Gastroesophageal sphincter (tissue), 4 donors: ENCODE data around the gene ALDOC. TPM values are rescaled to one million over a fixed set of nuclear protein-coding genes. Genes with fewer than 3 reads are reported as not detected.

Experiments
- ATAC-seq: fragments of 150-250 bp; one replicate; pipeline ENCODE4 v1.9.1; 2016; ENCODE audit warnings: mild to moderate bottlenecking, moderate library complexity
- H3K27ac ChIP-seq, 4 donors: fragments of 200-600 bp; sonication (generic) in 3 of 4; 1 replicate in 3 of 4; 2 replicates in 1 of 4; pipeline ENCODE4 v1.5.1; 2016 to 2019
- H3K27me3 ChIP-seq: fragments of 200-600 bp; sonication (generic); one replicate; pipeline ENCODE4 v1.5.1; 2019
- H3K36me3 ChIP-seq, 2 donors: fragments of 200-600 bp; sonication (generic); one replicate each; pipeline ENCODE4 v1.5.1; 2019; ENCODE audit warnings: control low read depth in 1 of 2
- H3K4me1 ChIP-seq, 3 donors: fragments of 200-600 bp; sonication (generic); 1 replicate in 2 of 3; 2 replicates in 1 of 3; pipeline ENCODE4 v1.5.1; 2016 to 2019; ENCODE audit warnings: control low read depth in 2 of 3
- H3K4me3 ChIP-seq, 2 donors: fragments of 200-600 bp; sonication (generic); one replicate each; pipeline ENCODE4 v1.5.1; 2019; ENCODE audit warnings: mild to moderate bottlenecking in 1 of 2, moderate library complexity in 1 of 2
- H3K9me3 ChIP-seq, 3 donors: fragments of 200-600 bp; sonication (generic); one replicate each; pipeline ENCODE4 v1.5.1; 2017 to 2019; ENCODE audit warnings: control low read depth in 2 of 3
- EP300 ChIP-seq: sonication (generic); formaldehyde crosslinking; IDR thresholded peaks from one replicate; pipeline ENCODE4 v1.6.1; 2017; ENCODE audit warnings: antibody characterized with exemption, mild to moderate bottlenecking
- POLR2A ChIP-seq, 2 donors: fragments of 450-650 bp; IDR thresholded peaks; one replicate each; pipeline ENCODE4 v1.6.1; 2017; ENCODE audit warnings: antibody characterized with exemption in 2 of 2, mild to moderate bottlenecking in 2 of 2, moderate library complexity in 1 of 2
- POLR2AphosphoS5 ChIP-seq: sonication (generic); formaldehyde crosslinking; IDR thresholded peaks from one replicate; pipeline ENCODE4 v1.6.1; 2017; ENCODE audit warnings: antibody characterized with exemption
- WGBS, 2 donors: methylation state at CpG; one replicate each; pipeline ENCODE4 v1.1.5; 2018; ENCODE audit warnings: low coverage in 1 of 2; 5-methylcytosine and 5-hydroxymethylcytosine counted together
- total RNA-seq, 4 donors: library from RNA; depleted of rRNA; stranded (reverse); fragments of >200 nt; gene quantifications; one replicate each; pipeline ENCODE4 v1.1.0, GENCODE V29; 2016
- TF ChIP-seq, protein P1 (sequence below), 4 experiments: fragments of 200-600 bp in 2 of 4; fragments of 450-650 bp in 2 of 4; sonication (generic) in 1 of 4; IDR thresholded peaks; one replicate each; pipeline ENCODE4 v1.5.1; 2017 to 2019; ENCODE audit warnings: antibody characterized with exemption in 4 of 4, mild to moderate bottlenecking in 2 of 4, moderate library complexity in 2 of 4

Gene ALDOC
- total RNA-seq, 4 donors from 2014 or later, result 29.1 to 46.5 (median 37.7) TPM

DNA sequence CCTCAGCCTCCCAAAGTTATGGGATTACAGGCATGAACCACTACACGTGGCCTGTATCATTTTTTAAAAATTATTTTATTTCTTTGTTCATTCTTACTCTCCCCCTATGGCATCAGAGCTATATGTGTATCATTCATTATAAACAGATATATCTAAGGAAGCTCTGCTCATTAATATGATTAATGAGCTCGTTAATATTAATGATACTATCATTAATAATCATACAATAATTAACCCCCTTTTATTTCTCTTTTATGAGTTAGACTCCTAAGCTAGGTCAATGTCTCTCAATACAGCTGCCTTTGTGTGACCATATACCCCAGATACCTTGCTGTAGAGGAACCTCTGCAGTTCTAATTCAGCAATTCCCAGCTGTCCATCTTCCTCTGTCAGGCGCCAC lies 41.8 kb upstream of the ALDOC start:
- Histone ChIP-seq H3K9me3 (no peaks in the 10 kb centered on the region), H3K4me1 (peaks cover 0 to under 1% (median 0%) of the 10 kb centered on the region in 3 donors), H3K27me3 (no peaks in the 10 kb centered on the region), H3K36me3 (peaks cover 20 to 99% of the 10 kb centered on the region in 2 donors), H3K27ac (no peak overlapping the region), H3K4me3 (no peak overlapping the region)
- no peak for TF ChIP-seq POLR2AphosphoS5
- ATAC-seq, result no peak
- WGBS, 2 donors, result 74 to 77% methylated on average over 2 to 3 of the region's 3 CpGs

DNA sequence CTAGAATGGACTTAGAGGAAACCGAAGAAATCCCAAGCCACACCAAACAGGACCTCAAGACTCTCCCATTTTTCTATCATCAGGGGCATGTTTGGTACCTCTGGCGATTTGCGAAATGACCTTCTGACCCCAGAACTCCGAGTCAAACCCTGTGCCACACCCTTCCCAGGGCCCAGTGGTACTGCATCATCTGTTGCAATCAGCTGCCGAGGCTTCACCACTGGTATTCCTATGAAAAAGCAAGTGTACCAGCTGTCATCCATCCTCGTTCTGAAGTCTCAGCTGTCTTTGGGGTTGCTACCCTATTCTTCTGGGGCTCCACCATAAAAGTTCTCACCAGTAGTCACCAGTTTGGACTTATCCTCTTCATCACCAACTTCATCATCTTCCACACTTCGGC lies 39.6 kb upstream of the ALDOC start:
- WGBS, 2 donors, result 74 to 83% methylated on average over 6 to 7 of the region's 7 CpGs
- TF ChIP-seq EP300 (no peak), POLR2AphosphoS5 (no peak), POLR2A (IDR thresholded peaks at IDR 0.05) (no peak)
- TF ChIP-seq, protein P1, sequence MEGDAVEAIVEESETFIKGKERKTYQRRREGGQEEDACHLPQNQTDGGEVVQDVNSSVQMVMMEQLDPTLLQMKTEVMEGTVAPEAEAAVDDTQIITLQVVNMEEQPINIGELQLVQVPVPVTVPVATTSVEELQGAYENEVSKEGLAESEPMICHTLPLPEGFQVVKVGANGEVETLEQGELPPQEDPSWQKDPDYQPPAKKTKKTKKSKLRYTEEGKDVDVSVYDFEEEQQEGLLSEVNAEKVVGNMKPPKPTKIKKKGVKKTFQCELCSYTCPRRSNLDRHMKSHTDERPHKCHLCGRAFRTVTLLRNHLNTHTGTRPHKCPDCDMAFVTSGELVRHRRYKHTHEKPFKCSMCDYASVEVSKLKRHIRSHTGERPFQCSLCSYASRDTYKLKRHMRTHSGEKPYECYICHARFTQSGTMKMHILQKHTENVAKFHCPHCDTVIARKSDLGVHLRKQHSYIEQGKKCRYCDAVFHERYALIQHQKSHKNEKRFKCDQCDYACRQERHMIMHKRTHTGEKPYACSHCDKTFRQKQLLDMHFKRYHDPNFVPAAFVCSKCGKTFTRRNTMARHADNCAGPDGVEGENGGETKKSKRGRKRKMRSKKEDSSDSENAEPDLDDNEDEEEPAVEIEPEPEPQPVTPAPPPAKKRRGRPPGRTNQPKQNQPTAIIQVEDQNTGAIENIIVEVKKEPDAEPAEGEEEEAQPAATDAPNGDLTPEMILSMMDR (IDR thresholded peaks at IDR 0.05), result no peak
- no peaks in the 10 kb centered on the region for H3K27me3 ChIP-seq

GRCh38 chr17:28615260-28615940 lies 38.7 kb upstream of the ALDOC start:
- ATAC-seq, result no peak
- H3K4me3 ChIP-seq, result no peak overlapping the region
- H3K27me3 ChIP-seq, result no peaks in the 10 kb centered on the region
- no peak overlapping the region for H3K27ac ChIP-seq
- peaks cover 10 to 91% of the 10 kb centered on the region in 2 donors for H3K36me3 ChIP-seq
- no peak for TF ChIP-seq EP300
- TF ChIP-seq POLR2AphosphoS5, result no peak
- no peak for TF ChIP-seq POLR2A (IDR thresholded peaks at IDR 0.05)
- TF ChIP-seq, protein P1 (IDR thresholded peaks at IDR 0.05), result no peak
- no peaks in the 10 kb centered on the region for H3K9me3 ChIP-seq
- WGBS, 2 donors, result 82 to 88% methylated on average over 2 to 3 of the region's 4 CpGs
- H3K4me1 ChIP-seq, result peaks cover 0 to 7% (median 0%) of the 10 kb centered on the region in 3 donors

More for the DNA sequence above, 39.6 kb upstream of the ALDOC start:
- Histone ChIP-seq H3K4me3 (no peak overlapping the region), H3K4me1 (peaks cover 0 to 7% (median 0%) of the 10 kb centered on the region in 3 donors), H3K36me3 (peaks cover 18 to 92% of the 10 kb centered on the region in 2 donors), H3K27ac (no peak overlapping the region), H3K9me3 (no peaks in the 10 kb centered on the region)
- ATAC-seq, result no peak

DNA sequence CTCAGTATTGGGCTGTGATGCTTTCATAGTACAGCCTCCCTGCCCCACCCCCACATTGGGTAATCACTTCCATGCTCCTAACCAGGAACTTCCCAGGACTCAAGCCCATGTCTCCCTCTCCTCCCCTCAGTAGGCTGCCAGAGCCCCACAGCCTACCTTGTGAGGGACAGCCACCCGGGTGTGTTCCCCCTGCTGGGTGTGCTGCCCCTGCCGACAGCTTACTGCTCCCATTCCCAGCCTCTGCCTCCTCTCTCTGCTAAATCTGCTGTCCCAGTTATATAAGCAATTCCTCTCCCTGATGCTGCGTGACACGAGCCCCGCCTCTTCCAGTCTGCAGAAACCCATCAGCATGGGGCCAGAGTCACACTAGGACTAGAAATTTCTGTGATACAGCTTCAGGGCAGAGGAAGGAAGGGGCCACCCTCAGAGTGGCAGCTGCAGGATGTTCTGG lies 37.3 kb upstream of the ALDOC start, which contains the start of gene RSKR:
Gene RSKR (minus strand): TSS at position 255 of the 451 bp plus-strand sequence. CDS start 24 bp downstream, at position 231.
- peak; percentile 38 for ATAC-seq
- Histone ChIP-seq H3K9me3 (no peaks in the 10 kb centered on the region), H3K27ac (no peak within 1 kb of the TSS), H3K4me1 (peaks cover 0 to 7% (median 0%) of the 10 kb centered on the region in 3 donors), H3K36me3 (peaks cover 2 to 83% of the 10 kb centered on the region in 2 donors), H3K27me3 (no peaks in the 10 kb centered on the region), H3K4me3 (no peak within 1 kb of the TSS)
- 0 to 60% methylated on average over 1 to 2 of the region's 5 CpGs for WGBS, 2 donors
- no peak for TF ChIP-seq POLR2AphosphoS5
- TF ChIP-seq EP300, result no peak
- TF ChIP-seq, protein P1 (IDR thresholded peaks at IDR 0.05), result no peak
- no peak for TF ChIP-seq POLR2A (IDR thresholded peaks at IDR 0.05)

GRCh38 chr17:28612936-28613872 lies 36.5 kb upstream of the ALDOC start:
- H3K4me1 ChIP-seq, result peaks cover 0 to 7% (median 0%) of the 10 kb centered on the region in 3 donors
- TF ChIP-seq POLR2AphosphoS5 (no peak), EP300 (no peak)
- TF ChIP-seq, protein P1 (IDR thresholded peaks at IDR 0.05), result peak in 3 of 4 experiments; percentile 50 to 69 (median 53)
- peak; percentile 22 for ATAC-seq
- H3K27me3 ChIP-seq, result no peaks in the 10 kb centered on the region
- H3K9me3 ChIP-seq, result no peaks in the 10 kb centered on the region
- WGBS, 2 donors, result 65 to 79% methylated on average over 3 to 5 of the region's 6 CpGs
- no peak overlapping the region for H3K27ac ChIP-seq
- H3K4me3 ChIP-seq, result no peak overlapping the region
- peaks cover 2 to 75% of the 10 kb centered on the region in 2 donors for H3K36me3 ChIP-seq
